ENCODE data around the gene CEMIP. TPM values are rescaled to one million over a fixed set of nuclear protein-coding genes. Genes with fewer than 3 reads are reported as not detected.

Gene CEMIP
- total RNA-seq, 1 experiment from 2014 or later = 0.61 TPM

DNA sequence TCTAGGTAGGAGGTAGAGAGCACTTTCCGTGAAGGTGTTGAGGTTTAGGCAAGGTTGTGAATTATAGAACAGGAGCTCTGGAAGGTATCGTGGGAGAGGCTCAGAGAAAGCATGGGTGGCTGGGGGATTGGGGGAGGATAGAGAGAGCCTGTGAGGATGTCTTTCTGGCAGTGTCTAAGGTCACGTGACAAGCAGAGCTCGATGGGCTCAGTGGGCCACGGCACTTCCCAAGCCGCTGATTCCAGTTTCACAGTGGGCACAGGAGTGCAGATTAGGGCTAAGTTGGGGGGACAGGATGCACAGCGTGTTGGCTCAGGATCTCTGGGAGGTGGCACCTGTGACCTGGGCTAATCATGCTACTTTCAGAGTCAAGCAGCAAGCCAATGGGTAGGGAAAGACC, 52.0 kb downstream of the CEMIP start:
- Histone ChIP-seq H3K27ac (no peak overlapping the region), H3K9me2 (ENCODE audit: insufficient read depth) (no peaks in the 10 kb centered on the region), H3K4me2 (no peak overlapping the region), H2AFZ (no peak overlapping the region), H3K4me1 (replicated peaks; ENCODE audit: insufficient read depth) (peaks cover 2% of the 10 kb centered on the region; the same call in 1 of the 2 replicates), H3K79me2 (ENCODE audit: low read depth) (no peaks in the 10 kb centered on the region), H4K20me1 (ENCODE audit: insufficient read depth) (no peaks in the 10 kb centered on the region), H3K36me3 (ENCODE audit: low read depth) (no peaks in the 10 kb centered on the region), H3K27me3 (ENCODE audit: insufficient read depth, low read depth) (no peaks in the 10 kb centered on the region), H3K9me3 (ENCODE audit: insufficient read depth, low read depth) (no peaks in the 10 kb centered on the region), H3K4me3 (no peak overlapping the region), H3F3A (ENCODE audit: insufficient read depth, low read depth) (no peaks in the 10 kb centered on the region)
- BruUV-seq (replicated peaks) = no TSS peak
- DNase-seq = no peak
- intact Hi-C loops (cut with micrococcal nuclease; ENCODE audit: unreplicated experiment) = no loop called here
- ChIA-PET POLR2A (ENCODE audit: unreplicated experiment) (no interaction called here), CTCF (no interaction called here)
- TF ChIP-seq CTCF (conservative IDR thresholded peaks at IDR 0.05) = no peak
- TF ChIP-seq EZH2 (IDR thresholded peaks at IDR 0.05; ENCODE audit: low read depth) = no peak

DNA sequence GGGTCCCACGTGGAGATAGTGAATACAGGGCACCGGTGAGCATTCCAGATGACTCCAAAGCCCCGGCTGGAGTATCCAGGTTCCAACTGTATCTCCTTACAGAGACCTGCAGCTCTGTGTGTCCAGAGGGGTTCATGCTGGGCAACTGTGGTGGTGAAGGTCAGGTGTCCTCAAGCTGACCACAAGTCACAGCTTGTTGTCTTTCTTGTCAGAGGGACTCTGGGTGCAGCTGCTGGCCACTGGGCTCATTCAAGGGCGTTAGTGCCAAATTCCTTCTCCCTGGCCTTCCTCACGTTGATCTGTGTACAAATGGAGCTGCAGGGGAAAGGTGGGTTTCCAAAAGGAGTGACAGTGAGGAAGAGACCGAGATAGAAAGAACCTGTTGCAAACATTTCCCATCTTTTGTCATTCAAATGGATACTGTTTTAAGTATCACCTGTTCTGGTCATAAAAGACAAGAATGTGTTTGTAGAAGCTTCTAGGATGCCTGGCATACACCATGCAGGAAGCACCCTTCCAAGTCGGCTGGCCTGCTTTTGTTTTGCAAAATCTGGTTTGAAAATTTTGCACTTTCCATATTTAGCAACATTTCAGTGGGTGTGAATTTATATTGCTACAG, 52.5 kb downstream of the CEMIP start:
- intact Hi-C loops (cut with micrococcal nuclease; ENCODE audit: unreplicated experiment) = no loop called here
- H3K4me3 ChIP-seq = no peak overlapping the region
- H3K79me2 ChIP-seq (ENCODE audit: low read depth) = no peaks in the 10 kb centered on the region
- H3K36me3 ChIP-seq (ENCODE audit: low read depth) = no peaks in the 10 kb centered on the region
- no peaks in the 10 kb centered on the region for H3F3A ChIP-seq (ENCODE audit: insufficient read depth, low read depth)
- ChIA-PET CTCF (no interaction called here), POLR2A (ENCODE audit: unreplicated experiment) (no interaction called here)
- H3K9me3 ChIP-seq (ENCODE audit: insufficient read depth, low read depth) = no peaks in the 10 kb centered on the region
- H4K20me1 ChIP-seq (ENCODE audit: insufficient read depth) = no peaks in the 10 kb centered on the region
- H2AFZ ChIP-seq = no peak overlapping the region
- TF ChIP-seq CTCF (conservative IDR thresholded peaks at IDR 0.05) = no peak
- H3K4me2 ChIP-seq = no peak overlapping the region
- H3K27me3 ChIP-seq (ENCODE audit: insufficient read depth, low read depth) = no peaks in the 10 kb centered on the region
- H3K9me2 ChIP-seq (ENCODE audit: insufficient read depth) = no peaks in the 10 kb centered on the region
- no TSS peak for BruUV-seq (replicated peaks)
- H3K27ac ChIP-seq = no peak overlapping the region
- DNase-seq = no peak
- H3K4me1 ChIP-seq (replicated peaks; ENCODE audit: insufficient read depth) = no peaks in the 10 kb centered on the region

GRCh38 chr15:80832686-80833085, 53.5 kb downstream of the CEMIP start:
- intact Hi-C loops (cut with micrococcal nuclease; ENCODE audit: unreplicated experiment) = no loop called here
- Histone ChIP-seq H3K9me3 (ENCODE audit: insufficient read depth, low read depth) (no peaks in the 10 kb centered on the region), H4K20me1 (ENCODE audit: insufficient read depth) (no peaks in the 10 kb centered on the region), H3F3A (ENCODE audit: insufficient read depth, low read depth) (no peaks in the 10 kb centered on the region), H3K4me2 (no peak overlapping the region), H3K27me3 (ENCODE audit: insufficient read depth, low read depth) (no peaks in the 10 kb centered on the region), H3K36me3 (ENCODE audit: low read depth) (no peaks in the 10 kb centered on the region), H3K4me1 (replicated peaks; ENCODE audit: insufficient read depth) (no peaks in the 10 kb centered on the region), H3K9me2 (ENCODE audit: insufficient read depth) (no peaks in the 10 kb centered on the region), H3K4me3 (no peak overlapping the region), H2AFZ (no peak overlapping the region), H3K27ac (no peak overlapping the region), H3K79me2 (ENCODE audit: low read depth) (no peaks in the 10 kb centered on the region)
- TF ChIP-seq CTCF (conservative IDR thresholded peaks at IDR 0.05) (no peak), EZH2 (IDR thresholded peaks at IDR 0.05; ENCODE audit: low read depth) (no peak)
- no TSS peak for BruUV-seq (replicated peaks)
- DNase-seq = no peak
- ChIA-PET CTCF (no interaction called here), POLR2A (ENCODE audit: unreplicated experiment) (no interaction called here)
